HL-60 (cell line): ENCODE measurements around the gene PABPC1L.

Source experiments
- DNase-seq, 2 experiments: peaks; one replicate each; pipeline ENCODE4 v3.0.0-alpha.2; 2010 to 2020; ENCODE audit warnings: low read depth in 1 of 2, low spot score in 1 of 2
- H3K27ac ChIP-seq: fragments of 250-450 bp; sonication (Bioruptor Pico); replicated peaks from 2 replicates; pipeline ENCODE4 v1.5.1; 2020; ENCODE audit warnings: mild to moderate bottlenecking, moderate library complexity
- H3K27me3 ChIP-seq: fragments of 250-450 bp; sonication (Bioruptor Pico); 2 replicates; pipeline ENCODE4 v1.5.1; 2021; ENCODE audit warnings: mild to moderate bottlenecking, moderate library complexity; ENCODE audit not compliant: insufficient read depth, poor library complexity, severe bottlenecking
- H3K4me3 ChIP-seq: replicated peaks from 2 replicates; pipeline ENCODE4 v1.5.1; 2011; ENCODE audit warnings: mild to moderate bottlenecking, control low read depth, low read length; ENCODE audit not compliant: insufficient read depth
- GABPA ChIP-seq: IDR thresholded peaks from 2 replicates; pipeline ENCODE4 v1.6.1; 2012; ENCODE audit warnings: low read depth
- POLR2AphosphoS5 ChIP-seq: IDR thresholded peaks from 2 replicates; pipeline ENCODE4 v1.6.1; 2012; ENCODE audit warnings: low read depth
- SPI1 ChIP-seq: IDR thresholded peaks from 2 replicates; pipeline ENCODE4 v1.6.1; 2012; ENCODE audit warnings: low read depth, mild to moderate bottlenecking, borderline replicate concordance
- TF ChIP-seq, protein P1 (sequence below): IDR thresholded peaks from 2 replicates; pipeline ENCODE4 v1.6.1; 2012; ENCODE audit warnings: low read depth; ENCODE audit not compliant: insufficient replicate concordance
- TF ChIP-seq, protein P2 (sequence below): IDR thresholded peaks from one replicate; pipeline ENCODE4 v1.5.1; 2011; ENCODE audit warnings: low read length, control low read depth, inconsistent platforms; ENCODE audit not compliant: insufficient read depth

PABPC1L gene

DNA sequence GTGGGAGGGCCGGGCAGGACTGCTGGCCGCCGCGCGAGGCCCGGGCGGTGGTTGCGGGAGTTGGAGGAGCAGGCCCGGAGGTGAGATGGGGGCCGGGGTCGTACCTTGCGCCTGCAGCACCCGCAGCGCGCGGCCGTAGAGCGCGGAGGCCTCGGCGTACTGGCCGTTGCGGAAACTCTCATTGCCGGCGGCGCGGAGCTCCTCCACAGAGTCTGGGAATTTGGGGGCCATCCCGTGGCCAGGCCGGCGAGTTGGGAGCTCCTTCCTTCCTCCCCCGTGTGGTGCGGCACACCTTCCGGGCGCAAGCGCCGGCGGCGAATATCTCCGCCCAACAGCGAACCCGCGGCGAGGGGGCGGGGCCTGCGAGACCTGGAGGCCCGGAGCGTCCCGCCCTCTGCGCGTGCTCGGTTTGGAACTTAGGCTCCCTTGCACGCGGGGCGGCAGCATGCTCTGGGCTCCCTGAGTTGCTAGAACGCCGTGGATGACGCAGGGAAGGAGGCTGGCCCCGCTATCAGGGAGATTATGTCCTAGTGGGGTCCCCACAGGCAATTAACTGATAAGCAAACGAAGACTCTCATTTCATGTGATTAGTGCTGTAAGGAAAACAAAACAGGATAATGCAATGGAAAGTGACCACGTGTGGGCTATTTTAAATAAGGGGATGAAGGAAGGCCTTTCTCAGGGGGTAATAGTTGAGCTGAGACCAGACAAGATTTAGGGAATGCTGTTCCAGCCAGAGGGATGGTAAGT lies 50.4 kb downstream of the PABPC1L start, which contains the start of gene TOMM34:
TOMM34 (minus strand) TSS at position 295 of the 750 bp plus-strand sequence; CDS start at position 231, 64 bp downstream.
- peak; percentile 81 for TF ChIP-seq POLR2AphosphoS5
- TF ChIP-seq, protein P1, sequence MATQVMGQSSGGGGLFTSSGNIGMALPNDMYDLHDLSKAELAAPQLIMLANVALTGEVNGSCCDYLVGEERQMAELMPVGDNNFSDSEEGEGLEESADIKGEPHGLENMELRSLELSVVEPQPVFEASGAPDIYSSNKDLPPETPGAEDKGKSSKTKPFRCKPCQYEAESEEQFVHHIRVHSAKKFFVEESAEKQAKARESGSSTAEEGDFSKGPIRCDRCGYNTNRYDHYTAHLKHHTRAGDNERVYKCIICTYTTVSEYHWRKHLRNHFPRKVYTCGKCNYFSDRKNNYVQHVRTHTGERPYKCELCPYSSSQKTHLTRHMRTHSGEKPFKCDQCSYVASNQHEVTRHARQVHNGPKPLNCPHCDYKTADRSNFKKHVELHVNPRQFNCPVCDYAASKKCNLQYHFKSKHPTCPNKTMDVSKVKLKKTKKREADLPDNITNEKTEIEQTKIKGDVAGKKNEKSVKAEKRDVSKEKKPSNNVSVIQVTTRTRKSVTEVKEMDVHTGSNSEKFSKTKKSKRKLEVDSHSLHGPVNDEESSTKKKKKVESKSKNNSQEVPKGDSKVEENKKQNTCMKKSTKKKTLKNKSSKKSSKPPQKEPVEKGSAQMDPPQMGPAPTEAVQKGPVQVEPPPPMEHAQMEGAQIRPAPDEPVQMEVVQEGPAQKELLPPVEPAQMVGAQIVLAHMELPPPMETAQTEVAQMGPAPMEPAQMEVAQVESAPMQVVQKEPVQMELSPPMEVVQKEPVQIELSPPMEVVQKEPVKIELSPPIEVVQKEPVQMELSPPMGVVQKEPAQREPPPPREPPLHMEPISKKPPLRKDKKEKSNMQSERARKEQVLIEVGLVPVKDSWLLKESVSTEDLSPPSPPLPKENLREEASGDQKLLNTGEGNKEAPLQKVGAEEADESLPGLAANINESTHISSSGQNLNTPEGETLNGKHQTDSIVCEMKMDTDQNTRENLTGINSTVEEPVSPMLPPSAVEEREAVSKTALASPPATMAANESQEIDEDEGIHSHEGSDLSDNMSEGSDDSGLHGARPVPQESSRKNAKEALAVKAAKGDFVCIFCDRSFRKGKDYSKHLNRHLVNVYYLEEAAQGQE, result no peak
- DNase-seq, result peak; percentile 91 to 94
- Histone ChIP-seq H3K27me3 (no peaks in the 10 kb centered on the region), H3K27ac (peak within 1 kb of the TSS; percentile 67), H3K4me3 (peak within 1 kb of the TSS; percentile 95)

DNA sequence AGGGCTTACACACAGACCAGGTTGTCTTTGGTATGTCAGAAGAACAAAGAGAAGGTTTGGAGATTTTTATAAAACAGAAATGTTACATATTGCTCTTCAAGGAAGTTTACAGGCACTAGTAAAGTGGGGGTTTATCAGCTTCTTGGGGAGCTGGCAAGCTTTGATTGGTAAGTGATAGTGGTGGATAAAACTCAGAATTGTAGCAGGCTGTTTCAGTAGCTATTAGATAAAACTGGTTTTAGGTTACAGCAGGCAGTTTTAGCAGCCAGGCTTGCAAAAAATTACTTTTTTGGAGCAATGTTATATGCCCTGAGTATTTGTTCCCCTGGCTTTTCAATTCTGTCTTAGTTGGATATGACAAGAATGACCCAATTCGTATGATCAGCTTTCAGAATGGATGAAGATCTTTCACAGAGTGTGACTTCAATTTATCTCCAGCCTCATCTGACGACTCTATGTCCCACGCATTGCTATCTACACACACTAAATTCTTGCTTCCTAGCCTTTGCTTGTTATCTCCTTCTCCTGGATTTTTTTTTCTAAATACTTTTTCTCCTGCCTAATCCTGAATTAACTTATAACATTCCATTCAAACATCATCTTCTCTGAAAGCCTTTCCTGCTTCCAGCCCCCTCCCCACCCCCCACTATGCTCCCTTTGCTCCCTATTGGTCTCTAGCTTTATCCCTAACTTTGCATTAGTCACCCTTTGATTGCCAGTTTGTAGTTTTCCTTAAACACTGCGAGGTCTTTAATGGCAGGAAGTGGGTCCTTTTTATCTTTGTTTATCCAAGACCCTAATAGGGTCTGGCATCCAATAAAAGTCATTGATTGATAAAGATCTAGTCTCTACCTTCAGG lies 51.4 kb downstream of the PABPC1L start:
- Histone ChIP-seq H3K4me3 (no peak overlapping the region), H3K27ac (no peak overlapping the region), H3K27me3 (no peaks in the 10 kb centered on the region)
- no peak for DNase-seq
- TF ChIP-seq POLR2AphosphoS5 (no peak), SPI1 (no peak), GABPA (no peak)
- TF ChIP-seq, protein P2, sequence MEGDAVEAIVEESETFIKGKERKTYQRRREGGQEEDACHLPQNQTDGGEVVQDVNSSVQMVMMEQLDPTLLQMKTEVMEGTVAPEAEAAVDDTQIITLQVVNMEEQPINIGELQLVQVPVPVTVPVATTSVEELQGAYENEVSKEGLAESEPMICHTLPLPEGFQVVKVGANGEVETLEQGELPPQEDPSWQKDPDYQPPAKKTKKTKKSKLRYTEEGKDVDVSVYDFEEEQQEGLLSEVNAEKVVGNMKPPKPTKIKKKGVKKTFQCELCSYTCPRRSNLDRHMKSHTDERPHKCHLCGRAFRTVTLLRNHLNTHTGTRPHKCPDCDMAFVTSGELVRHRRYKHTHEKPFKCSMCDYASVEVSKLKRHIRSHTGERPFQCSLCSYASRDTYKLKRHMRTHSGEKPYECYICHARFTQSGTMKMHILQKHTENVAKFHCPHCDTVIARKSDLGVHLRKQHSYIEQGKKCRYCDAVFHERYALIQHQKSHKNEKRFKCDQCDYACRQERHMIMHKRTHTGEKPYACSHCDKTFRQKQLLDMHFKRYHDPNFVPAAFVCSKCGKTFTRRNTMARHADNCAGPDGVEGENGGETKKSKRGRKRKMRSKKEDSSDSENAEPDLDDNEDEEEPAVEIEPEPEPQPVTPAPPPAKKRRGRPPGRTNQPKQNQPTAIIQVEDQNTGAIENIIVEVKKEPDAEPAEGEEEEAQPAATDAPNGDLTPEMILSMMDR, result no peak
- TF ChIP-seq, protein P1, result no peak

DNA sequence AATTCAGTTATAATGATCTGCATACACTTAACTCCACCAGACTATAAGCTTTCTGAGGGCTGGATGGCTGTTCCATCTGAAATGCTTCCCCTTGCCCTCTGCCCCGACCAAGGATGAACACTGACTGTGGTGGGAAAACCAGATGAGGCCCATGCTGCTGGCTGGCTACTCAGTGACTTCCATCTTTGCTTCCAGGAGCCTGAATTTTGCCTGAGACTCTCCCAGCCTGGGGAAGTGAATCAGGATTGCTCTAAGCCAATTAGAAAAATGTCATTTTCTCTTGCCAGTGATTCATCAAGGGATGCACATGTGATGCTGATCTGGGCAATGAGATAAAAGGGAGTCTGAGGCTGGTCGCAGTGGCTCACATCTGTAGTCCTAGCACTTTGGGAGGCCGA lies 52.0 kb downstream of the PABPC1L start:
- Histone ChIP-seq H3K27me3 (no peaks in the 10 kb centered on the region), H3K4me3 (no peak overlapping the region), H3K27ac (no peak overlapping the region)
- TF ChIP-seq, protein P2, result no peak
- TF ChIP-seq SPI1 (no peak), POLR2AphosphoS5 (no peak), GABPA (no peak)
- TF ChIP-seq, protein P1, result no peak
- DNase-seq, result no peak
